ENCODE measurements around the gene EPN3.

EPN3 gene

GRCh38 chr17:50544516-50544915 is 12.0 kb downstream of the EPN3 start:
- 88% methylated on average over 7 of the region's 7 CpGs for WGBS
- H3K4me1 ChIP-seq (ENCODE audit: insufficient read depth, low read length) = peaks cover 12% of the 10 kb centered on the region

GRCh38 chr17:50545311-50545710 is 12.8 kb downstream of the EPN3 start:
- 72% methylated on average over 8 of the region's 8 CpGs for WGBS
- H3K4me1 ChIP-seq (ENCODE audit: insufficient read depth, low read length) = peaks cover 12% of the 10 kb centered on the region
- H3K27me3 ChIP-seq (ENCODE audit: insufficient read depth, low read length) = peaks cover 10% of the 10 kb centered on the region
- H3K9ac ChIP-seq (ENCODE audit: low read depth, low read length) = no peak overlapping the region
- no peaks in the 10 kb centered on the region for H3K9me3 ChIP-seq (ENCODE audit: insufficient read depth, low read depth, low read length)
- H3K4me3 ChIP-seq (ENCODE audit: low read length) = no peak overlapping the region
- H3K36me3 ChIP-seq (ENCODE audit: insufficient read depth, low read length) = no peaks in the 10 kb centered on the region
- no peak overlapping the region for H3K27ac ChIP-seq (ENCODE audit: low read depth, low read length)

More at GRCh38 chr17:50544516-50544915, 12.0 kb downstream of the EPN3 start:
- H3K9ac ChIP-seq (ENCODE audit: low read depth, low read length) = no peak overlapping the region
- H3K27ac ChIP-seq (ENCODE audit: low read depth, low read length) = no peak overlapping the region
- H3K9me3 ChIP-seq (ENCODE audit: insufficient read depth, low read depth, low read length) = no peaks in the 10 kb centered on the region
- no peak overlapping the region for H3K4me3 ChIP-seq (ENCODE audit: low read length)
- H3K36me3 ChIP-seq (ENCODE audit: insufficient read depth, low read length) = no peaks in the 10 kb centered on the region
- peaks cover 10% of the 10 kb centered on the region for H3K27me3 ChIP-seq (ENCODE audit: insufficient read depth, low read length)

DNA sequence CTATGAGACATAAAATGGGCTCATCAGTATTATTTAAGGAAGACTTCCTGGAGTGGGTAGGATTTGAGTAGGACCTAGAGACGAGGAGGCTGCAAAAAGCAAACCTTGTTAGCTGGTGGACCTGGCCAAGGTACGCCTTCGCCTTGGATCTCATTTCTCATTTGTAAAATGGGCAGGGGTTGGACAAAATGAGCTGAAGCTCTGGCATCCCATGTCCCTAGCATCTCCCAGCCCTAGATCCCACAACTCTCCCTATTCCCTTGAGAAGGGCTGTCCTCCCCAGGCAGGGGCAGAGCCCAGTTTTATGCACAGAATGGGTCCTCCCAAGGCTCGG is 14.1 kb downstream of the EPN3 start:
- peak overlapping the region; percentile 65; the same call in 1 of the 2 replicates for H3K4me3 ChIP-seq (ENCODE audit: low read length)
- no peak overlapping the region for H3K27ac ChIP-seq (ENCODE audit: low read depth, low read length)
- no peaks in the 10 kb centered on the region for H3K9me3 ChIP-seq (ENCODE audit: insufficient read depth, low read depth, low read length)
- no peaks in the 10 kb centered on the region for H3K36me3 ChIP-seq (ENCODE audit: insufficient read depth, low read length)
- peaks cover 12% of the 10 kb centered on the region for H3K4me1 ChIP-seq (ENCODE audit: insufficient read depth, low read length)
- 66% methylated on average over 4 of the region's 4 CpGs for WGBS
- peaks cover under 1% of the 10 kb centered on the region for H3K27me3 ChIP-seq (ENCODE audit: insufficient read depth, low read length)
- H3K9ac ChIP-seq (ENCODE audit: low read depth, low read length) = no peak overlapping the region

DNA sequence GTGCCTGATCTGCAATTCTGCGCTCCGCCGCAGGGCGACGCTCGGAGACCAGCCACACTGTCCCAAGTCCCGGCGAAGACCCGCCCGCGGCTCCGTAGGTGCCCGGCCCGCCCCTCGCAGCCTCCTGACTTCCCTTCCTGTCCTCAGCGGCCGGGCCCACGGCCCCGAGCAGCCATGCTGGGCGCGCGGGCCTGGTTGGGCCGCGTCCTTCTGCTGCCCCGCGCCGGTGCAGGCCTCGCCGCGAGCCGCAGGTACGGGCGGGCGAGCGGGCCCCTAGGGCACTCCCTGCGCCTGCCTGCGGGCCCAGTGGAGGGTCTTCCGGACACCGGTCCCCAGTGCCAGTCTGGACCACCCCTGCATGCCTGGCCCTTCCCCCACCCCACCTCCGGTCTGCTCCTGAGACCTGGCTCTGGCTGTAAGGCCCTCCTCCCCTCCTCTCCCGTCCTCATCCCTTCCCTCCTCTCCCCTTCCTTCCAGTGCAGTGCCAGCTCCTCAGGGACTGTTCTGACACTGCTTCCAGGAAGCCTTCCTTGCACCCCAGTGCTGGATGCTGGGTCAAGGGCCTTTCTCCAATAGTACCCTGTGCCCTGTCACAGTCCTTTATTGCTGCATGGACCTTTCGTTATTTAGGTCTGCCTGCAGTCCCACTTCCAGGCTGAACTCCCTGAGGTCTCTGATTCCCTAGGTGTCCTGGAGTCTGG is 14.7 kb downstream of the EPN3 start, which contains the start of gene SPATA20:
Gene SPATA20, plus strand, starts transcription at position 140 of the 701 bp plus-strand sequence. Its CDS starts 35 bp downstream, at position 175.
- peak within 1 kb of the TSS; percentile 52; the same call in 1 of the 2 replicates for H3K27ac ChIP-seq (ENCODE audit: low read depth, low read length)
- H3K4me1 ChIP-seq (ENCODE audit: insufficient read depth, low read length) = peaks cover 12% of the 10 kb centered on the region
- WGBS = 2% methylated on average over 42 of the region's 42 CpGs

GRCh38 chr17:50547736-50548083 is 15.2 kb downstream of the EPN3 start:
- Histone ChIP-seq H3K4me1 (ENCODE audit: insufficient read depth, low read length) (peaks cover 7% of the 10 kb centered on the region), H3K27ac (ENCODE audit: low read depth, low read length) (no peak overlapping the region), H3K4me3 (ENCODE audit: low read length) (peak overlapping the region; percentile 65), H3K36me3 (ENCODE audit: insufficient read depth, low read length) (no peaks in the 10 kb centered on the region), H3K27me3 (ENCODE audit: insufficient read depth, low read length) (no peaks in the 10 kb centered on the region), H3K9me3 (ENCODE audit: insufficient read depth, low read depth, low read length) (no peaks in the 10 kb centered on the region), H3K9ac (ENCODE audit: low read depth, low read length) (peak overlapping the region; percentile 83; the same call in 1 of the 2 replicates)
- 82% methylated on average over 4 of the region's 5 CpGs for WGBS

More for the DNA sequence above, 14.7 kb downstream of the EPN3 start, which contains the start of gene SPATA20:
- Histone ChIP-seq H3K36me3 (ENCODE audit: insufficient read depth, low read length) (no peaks in the 10 kb centered on the region), H3K4me3 (ENCODE audit: low read length) (peak within 1 kb of the TSS; percentile 65), H3K27me3 (ENCODE audit: insufficient read depth, low read length) (no peaks in the 10 kb centered on the region), H3K9me3 (ENCODE audit: insufficient read depth, low read depth, low read length) (no peaks in the 10 kb centered on the region), H3K9ac (ENCODE audit: low read depth, low read length) (peak within 1 kb of the TSS; percentile 83)

DNA sequence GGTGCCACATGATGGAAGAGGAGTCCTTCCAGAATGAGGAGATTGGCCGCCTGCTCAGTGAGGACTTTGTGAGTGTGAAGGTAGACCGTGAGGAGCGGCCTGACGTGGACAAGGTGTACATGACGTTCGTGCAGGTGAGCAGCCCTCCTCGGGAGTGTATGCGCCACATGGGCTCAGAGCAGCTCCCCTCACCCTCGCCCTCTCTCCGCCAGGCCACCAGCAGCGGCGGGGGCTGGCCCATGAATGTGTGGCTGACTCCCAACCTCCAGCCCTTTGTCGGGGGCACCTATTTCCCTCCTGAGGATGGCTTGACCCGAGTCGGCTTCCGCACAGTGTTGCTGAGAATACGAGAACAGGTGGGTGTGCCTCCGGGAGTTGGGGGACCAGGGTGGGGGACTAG is 16.3 kb downstream of the EPN3 start:
- no peaks in the 10 kb centered on the region for H3K36me3 ChIP-seq (ENCODE audit: insufficient read depth, low read length)
- H3K9ac ChIP-seq (ENCODE audit: low read depth, low read length) = no peak overlapping the region
- no peaks in the 10 kb centered on the region for H3K9me3 ChIP-seq (ENCODE audit: insufficient read depth, low read depth, low read length)
- H3K4me3 ChIP-seq (ENCODE audit: low read length) = no peak overlapping the region
- 91% methylated on average over 18 of the region's 18 CpGs for WGBS
- no peaks in the 10 kb centered on the region for H3K27me3 ChIP-seq (ENCODE audit: insufficient read depth, low read length)
- peaks cover 5% of the 10 kb centered on the region for H3K4me1 ChIP-seq (ENCODE audit: insufficient read depth, low read length)
- no peak overlapping the region for H3K27ac ChIP-seq (ENCODE audit: low read depth, low read length)

DNA sequence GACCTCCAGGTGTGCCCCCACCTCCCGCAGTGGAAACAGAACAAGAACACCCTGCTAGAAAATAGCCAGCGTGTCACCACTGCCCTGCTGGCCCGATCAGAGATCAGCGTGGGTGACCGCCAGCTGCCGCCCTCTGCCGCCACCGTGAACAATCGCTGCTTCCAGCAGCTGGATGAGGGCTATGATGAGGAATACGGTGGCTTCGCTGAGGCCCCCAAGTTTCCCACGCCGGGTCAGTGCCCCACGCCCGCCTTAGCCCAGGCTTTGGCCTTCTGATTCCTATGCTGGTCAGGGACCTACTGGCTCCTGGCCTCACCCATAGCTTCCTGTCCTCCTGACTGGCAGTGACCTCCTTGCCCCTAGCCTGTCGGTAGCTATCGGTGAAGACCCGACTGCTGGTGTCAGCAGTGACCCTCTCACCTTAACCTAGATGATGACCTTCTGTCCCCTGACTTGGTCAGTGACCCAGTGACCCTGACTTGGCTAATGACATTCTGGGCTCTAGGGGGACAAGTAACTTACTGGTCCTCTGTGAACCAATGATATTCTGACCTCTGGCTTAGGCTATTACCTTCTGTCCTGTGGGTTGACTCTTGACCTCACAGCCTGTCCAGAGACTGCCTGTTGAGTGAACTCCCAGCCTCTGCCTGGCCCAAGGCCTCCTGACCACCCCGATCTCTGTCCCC is 16.9 kb downstream of the EPN3 start:
- Histone ChIP-seq H3K27me3 (ENCODE audit: insufficient read depth, low read length) (no peaks in the 10 kb centered on the region), H3K27ac (ENCODE audit: low read depth, low read length) (no peak overlapping the region), H3K9ac (ENCODE audit: low read depth, low read length) (no peak overlapping the region), H3K4me1 (ENCODE audit: insufficient read depth, low read length) (peaks cover 5% of the 10 kb centered on the region), H3K4me3 (ENCODE audit: low read length) (no peak overlapping the region), H3K9me3 (ENCODE audit: insufficient read depth, low read depth, low read length) (no peaks in the 10 kb centered on the region), H3K36me3 (ENCODE audit: insufficient read depth, low read length) (no peaks in the 10 kb centered on the region)
- WGBS = 93% methylated on average over 19 of the region's 19 CpGs

DNA sequence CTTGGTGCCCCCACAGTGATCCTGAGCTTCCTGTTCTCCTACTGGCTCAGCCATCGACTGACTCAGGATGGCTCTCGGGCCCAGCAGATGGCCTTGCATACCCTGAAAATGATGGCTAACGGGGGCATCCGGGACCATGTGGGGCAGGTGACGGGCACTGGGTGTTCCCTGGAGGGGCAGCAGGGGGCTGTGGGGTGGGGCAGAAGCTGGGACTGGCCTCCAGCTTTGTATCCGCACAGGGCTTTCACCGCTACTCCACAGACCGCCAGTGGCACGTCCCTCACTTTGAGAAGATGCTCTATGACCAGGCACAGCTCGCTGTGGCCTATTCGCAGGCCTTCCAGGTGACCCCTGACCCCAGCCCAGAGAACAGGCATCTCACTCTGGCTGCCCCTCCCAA is 17.4 kb downstream of the EPN3 start:
- no peak overlapping the region for H3K9ac ChIP-seq (ENCODE audit: low read depth, low read length)
- H3K4me1 ChIP-seq (ENCODE audit: insufficient read depth, low read length) = peaks cover 5% of the 10 kb centered on the region
- no peak overlapping the region for H3K27ac ChIP-seq (ENCODE audit: low read depth, low read length)
- 92% methylated on average over 11 of the region's 11 CpGs for WGBS
- H3K4me3 ChIP-seq (ENCODE audit: low read length) = no peak overlapping the region
- no peaks in the 10 kb centered on the region for H3K36me3 ChIP-seq (ENCODE audit: insufficient read depth, low read length)
- H3K9me3 ChIP-seq (ENCODE audit: insufficient read depth, low read depth, low read length) = no peaks in the 10 kb centered on the region
- no peaks in the 10 kb centered on the region for H3K27me3 ChIP-seq (ENCODE audit: insufficient read depth, low read length)

GRCh38 chr17:50550661-50551432 is 18.3 kb downstream of the EPN3 start:
- Histone ChIP-seq H3K27me3 (ENCODE audit: insufficient read depth, low read length) (no peaks in the 10 kb centered on the region), H3K9ac (ENCODE audit: low read depth, low read length) (no peak overlapping the region), H3K4me1 (ENCODE audit: insufficient read depth, low read length) (peaks cover 5% of the 10 kb centered on the region), H3K36me3 (ENCODE audit: insufficient read depth, low read length) (no peaks in the 10 kb centered on the region), H3K9me3 (ENCODE audit: insufficient read depth, low read depth, low read length) (no peaks in the 10 kb centered on the region), H3K4me3 (ENCODE audit: low read length) (no peak overlapping the region), H3K27ac (ENCODE audit: low read depth, low read length) (no peak overlapping the region)
- WGBS = 54% methylated on average over 32 of the region's 32 CpGs

DNA sequence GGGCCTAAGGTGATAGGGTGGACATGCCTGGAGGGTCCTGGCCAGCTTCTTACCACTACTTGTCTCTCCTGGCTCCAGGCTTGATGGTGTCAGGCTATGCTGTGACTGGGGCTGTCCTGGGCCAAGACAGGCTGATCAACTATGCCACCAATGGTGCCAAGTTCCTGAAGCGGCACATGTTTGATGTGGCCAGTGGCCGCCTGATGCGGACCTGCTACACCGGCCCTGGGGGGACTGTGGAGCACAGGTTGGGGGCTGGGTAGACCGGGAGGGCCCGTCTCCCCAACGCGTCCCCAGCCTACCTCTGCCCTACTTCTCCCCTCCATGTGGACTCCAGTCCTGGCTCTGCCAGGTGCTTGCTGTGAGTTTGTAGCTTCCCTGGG is 18.9 kb downstream of the EPN3 start:
- Histone ChIP-seq H3K27me3 (ENCODE audit: insufficient read depth, low read length) (no peaks in the 10 kb centered on the region), H3K4me1 (ENCODE audit: insufficient read depth, low read length) (peaks cover 5% of the 10 kb centered on the region), H3K9me3 (ENCODE audit: insufficient read depth, low read depth, low read length) (no peaks in the 10 kb centered on the region), H3K4me3 (ENCODE audit: low read length) (no peak overlapping the region), H3K27ac (ENCODE audit: low read depth, low read length) (no peak overlapping the region), H3K9ac (ENCODE audit: low read depth, low read length) (no peak overlapping the region), H3K36me3 (ENCODE audit: insufficient read depth, low read length) (no peaks in the 10 kb centered on the region)
- WGBS = 97% methylated on average over 8 of the region's 8 CpGs

- no peak overlapping the region for H3K9ac ChIP-seq (ENCODE audit: low read depth, low read length)
- 92% methylated on average over 12 of the region's 12 CpGs for WGBS
- H3K4me3 ChIP-seq (ENCODE audit: low read length) = no peak overlapping the region
- H3K27ac ChIP-seq (ENCODE audit: low read depth, low read length) = no peak overlapping the region
- no peaks in the 10 kb centered on the region for H3K9me3 ChIP-seq (ENCODE audit: insufficient read depth, low read depth, low read length)
- peaks cover 5% of the 10 kb centered on the region for H3K4me1 ChIP-seq (ENCODE audit: insufficient read depth, low read length)
- no peaks in the 10 kb centered on the region for H3K36me3 ChIP-seq (ENCODE audit: insufficient read depth, low read length)
- peaks cover 4% of the 10 kb centered on the region for H3K27me3 ChIP-seq (ENCODE audit: insufficient read depth, low read length)
These were observed 19.3 kb downstream of the EPN3 start for GRCh38 chr17:50551884-50552283.
